Astrocyte (in vitro differentiated cells and primary cell): ENCODE measurements around the gene ZNF783. TPM values are rescaled to one million over a fixed set of nuclear protein-coding genes. Genes with fewer than 3 reads are reported as not detected.

Experiments used
- DNase-seq: peaks from one replicate; pipeline ENCODE4 v3.0.0-alpha.2; 2010; ENCODE audit warnings: low read depth
- FAIRE-seq: peaks from 2 replicates; lab custom pipeline; 2011; peaks lifted over from hg19 to GRCh38; lab: Jason Lieb, UNC
- H2AFZ ChIP-seq: 2 replicates; pipeline ENCODE4 v1.6.0; 2012; ENCODE audit warnings: low read depth, low read length, inconsistent platforms
- H3K27ac ChIP-seq: 2 replicates; pipeline ENCODE4 v1.5.1; 2011; ENCODE audit warnings: low read depth, low read length, inconsistent platforms
- H3K27me3 ChIP-seq: 2 replicates; pipeline ENCODE4 v1.6.0; 2011; ENCODE audit warnings: low read length, inconsistent platforms; ENCODE audit not compliant: insufficient read depth
- H3K36me3 ChIP-seq: 2 replicates; pipeline ENCODE4 v1.5.1; 2011; ENCODE audit warnings: low read length, inconsistent platforms; ENCODE audit not compliant: insufficient read depth
- H3K4me1 ChIP-seq: 2 replicates; pipeline ENCODE4 v1.5.1; 2011; ENCODE audit warnings: low read length, inconsistent platforms; ENCODE audit not compliant: insufficient read depth
- H3K4me2 ChIP-seq: 2 replicates; pipeline ENCODE4 v1.6.0; 2012; ENCODE audit warnings: low read length, inconsistent platforms
- H3K4me3 ChIP-seq: 2 replicates; pipeline ENCODE4 v1.5.1; 2011; ENCODE audit warnings: low read depth, mild to moderate bottlenecking, low read length, inconsistent platforms; ENCODE audit not compliant: insufficient read depth
- H3K79me2 ChIP-seq: 2 replicates; pipeline ENCODE4 v1.6.0; 2012; ENCODE audit warnings: mild to moderate bottlenecking, low read length, inconsistent platforms; ENCODE audit not compliant: insufficient read depth
- H3K9ac ChIP-seq: 2 replicates; pipeline ENCODE4 v1.6.0; 2012; ENCODE audit warnings: mild to moderate bottlenecking, low read length, inconsistent platforms
- H3K9me3 ChIP-seq: 2 replicates; pipeline ENCODE4 v1.5.1; 2012; ENCODE audit warnings: low read depth, mild to moderate bottlenecking, low read length, inconsistent platforms; ENCODE audit not compliant: insufficient read depth
- H4K20me1 ChIP-seq: 2 replicates; pipeline ENCODE4 v1.6.0; 2012; ENCODE audit warnings: low read length, inconsistent platforms; ENCODE audit not compliant: insufficient read depth
- H3K27ac Mint-ChIP-seq: one replicate; pipeline ENCODE4 v1.8.0; 2021; ENCODE audit warnings: mild to moderate bottlenecking, mixed read lengths; ENCODE audit not compliant: unreplicated experiment
- H3K27me3 Mint-ChIP-seq: one replicate; pipeline ENCODE4 v1.8.0; 2021; ENCODE audit warnings: low read depth, mixed read lengths; ENCODE audit not compliant: unreplicated experiment
- H3K36me3 Mint-ChIP-seq: one replicate; pipeline ENCODE4 v1.8.0; 2021; ENCODE audit warnings: low read depth, mixed read lengths; ENCODE audit not compliant: unreplicated experiment
- H3K4me1 Mint-ChIP-seq: one replicate; pipeline ENCODE4 v1.8.0; 2021; ENCODE audit warnings: low read depth, mixed read lengths; ENCODE audit not compliant: unreplicated experiment
- H3K4me3 Mint-ChIP-seq: one replicate; pipeline ENCODE4 v1.8.0; 2021; ENCODE audit warnings: mild to moderate bottlenecking, moderate library complexity, mixed read lengths; ENCODE audit not compliant: unreplicated experiment
- H3K9me3 Mint-ChIP-seq: one replicate; pipeline ENCODE4 v1.8.0; 2021; ENCODE audit warnings: mild to moderate bottlenecking, mixed read lengths; ENCODE audit not compliant: unreplicated experiment
- EZH2 ChIP-seq: IDR thresholded peaks from 2 replicates; pipeline ENCODE4 v1.6.1; 2012; ENCODE audit warnings: mild to moderate bottlenecking, low read length, inconsistent platforms; ENCODE audit not compliant: insufficient read depth
- total RNA-seq: library from RNA; stranded (reverse); gene quantifications from 2 replicates; pipeline ENCODE4 v1.2.1, GENCODE V29; 2021
- TF ChIP-seq, protein P1 (sequence below): IDR thresholded peaks from 2 replicates; pipeline ENCODE4 v1.5.1; 2011; ENCODE audit warnings: low read depth, mild to moderate bottlenecking, inconsistent platforms, low read length, moderate library complexity; ENCODE audit not compliant: insufficient read depth

The ZNF783 gene
- total RNA-seq, 1 donor from 2014 or later = 10.6 TPM

DNA sequence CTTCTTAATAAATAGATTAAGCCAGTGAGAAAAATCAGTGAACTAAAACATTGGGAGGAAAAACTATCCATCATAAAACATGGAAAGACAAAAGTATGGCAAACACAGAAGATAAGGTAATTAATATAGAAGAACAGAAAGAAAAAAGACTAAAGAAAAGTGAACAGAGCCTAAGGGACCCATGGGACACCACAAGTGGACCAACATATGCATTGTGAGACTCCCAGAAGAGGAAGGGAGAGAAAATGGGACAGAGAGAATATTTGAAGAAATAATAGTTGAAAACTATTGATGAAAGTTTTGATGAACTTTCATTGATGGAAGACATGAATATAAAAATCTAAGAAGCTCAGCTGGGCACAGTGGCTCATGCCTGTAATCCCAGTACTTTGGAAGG lies 71.3 kb downstream of the ZNF783 start:
- FAIRE-seq = no peak
- DNase-seq = no peak
- H3K27me3 Mint-ChIP-seq = peaks cover 2% of the 10 kb centered on the region
- Histone ChIP-seq H2AFZ (no peak overlapping the region), H3K79me2 (no peaks in the 10 kb centered on the region), H3K4me2 (no peak overlapping the region), H3K4me1 (no peaks in the 10 kb centered on the region), H3K27me3 (no peaks in the 10 kb centered on the region), H3K9me3 (no peaks in the 10 kb centered on the region), H4K20me1 (no peaks in the 10 kb centered on the region), H3K4me3 (no peak overlapping the region), H3K36me3 (no peaks in the 10 kb centered on the region), H3K9ac (no peak overlapping the region), H3K27ac (no peak overlapping the region)
- TF ChIP-seq, protein P1, sequence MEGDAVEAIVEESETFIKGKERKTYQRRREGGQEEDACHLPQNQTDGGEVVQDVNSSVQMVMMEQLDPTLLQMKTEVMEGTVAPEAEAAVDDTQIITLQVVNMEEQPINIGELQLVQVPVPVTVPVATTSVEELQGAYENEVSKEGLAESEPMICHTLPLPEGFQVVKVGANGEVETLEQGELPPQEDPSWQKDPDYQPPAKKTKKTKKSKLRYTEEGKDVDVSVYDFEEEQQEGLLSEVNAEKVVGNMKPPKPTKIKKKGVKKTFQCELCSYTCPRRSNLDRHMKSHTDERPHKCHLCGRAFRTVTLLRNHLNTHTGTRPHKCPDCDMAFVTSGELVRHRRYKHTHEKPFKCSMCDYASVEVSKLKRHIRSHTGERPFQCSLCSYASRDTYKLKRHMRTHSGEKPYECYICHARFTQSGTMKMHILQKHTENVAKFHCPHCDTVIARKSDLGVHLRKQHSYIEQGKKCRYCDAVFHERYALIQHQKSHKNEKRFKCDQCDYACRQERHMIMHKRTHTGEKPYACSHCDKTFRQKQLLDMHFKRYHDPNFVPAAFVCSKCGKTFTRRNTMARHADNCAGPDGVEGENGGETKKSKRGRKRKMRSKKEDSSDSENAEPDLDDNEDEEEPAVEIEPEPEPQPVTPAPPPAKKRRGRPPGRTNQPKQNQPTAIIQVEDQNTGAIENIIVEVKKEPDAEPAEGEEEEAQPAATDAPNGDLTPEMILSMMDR = no peak
- no peak for TF ChIP-seq EZH2
- H3K36me3 Mint-ChIP-seq = no peaks in the 10 kb centered on the region
- H3K4me3 Mint-ChIP-seq = no peak overlapping the region
- no peaks in the 10 kb centered on the region for H3K4me1 Mint-ChIP-seq
- H3K27ac Mint-ChIP-seq = no peak overlapping the region
- peaks cover 3% of the 10 kb centered on the region for H3K9me3 Mint-ChIP-seq

DNA sequence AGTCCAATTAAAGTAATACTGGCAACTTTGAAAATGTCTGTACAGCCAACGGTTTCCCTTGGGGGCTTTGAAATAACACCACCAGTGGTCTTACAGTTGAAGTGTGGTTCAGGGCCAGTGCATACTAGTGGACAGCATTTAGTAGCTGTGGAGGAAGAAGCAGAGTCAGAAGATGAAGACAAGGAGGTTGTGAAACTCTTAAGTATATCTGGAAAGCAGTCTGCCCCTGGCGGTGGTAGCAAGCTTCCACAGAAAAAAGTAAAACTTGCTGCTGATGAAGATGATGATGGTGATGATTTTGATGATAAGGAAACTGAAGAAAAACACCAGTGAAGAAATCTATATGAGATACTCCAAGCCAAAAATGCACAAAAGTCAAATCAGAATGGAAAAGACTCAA lies 72.2 kb downstream of the ZNF783 start:
- Mint-ChIP-seq H3K27ac (no peak overlapping the region), H3K4me1 (no peaks in the 10 kb centered on the region), H3K4me3 (no peak overlapping the region), H3K9me3 (peaks cover 3% of the 10 kb centered on the region), H3K36me3 (no peaks in the 10 kb centered on the region), H3K27me3 (peaks cover 2% of the 10 kb centered on the region)
- Histone ChIP-seq H2AFZ (no peak overlapping the region), H3K9me3 (no peaks in the 10 kb centered on the region), H4K20me1 (no peaks in the 10 kb centered on the region), H3K27ac (no peak overlapping the region), H3K27me3 (no peaks in the 10 kb centered on the region), H3K4me1 (no peaks in the 10 kb centered on the region), H3K9ac (no peak overlapping the region), H3K4me2 (no peak overlapping the region), H3K4me3 (no peak overlapping the region), H3K79me2 (no peaks in the 10 kb centered on the region), H3K36me3 (no peaks in the 10 kb centered on the region)
- DNase-seq (no peak), FAIRE-seq (no peak)
- TF ChIP-seq, protein P1 = no peak
- TF ChIP-seq EZH2 = no peak

Other genes starting within 250 kb of the ZNF783 start
- gene PDIA4, start 233.7 kb upstream of the ZNF783 start, total RNA-seq = 266 and 284 TPM in 2 replicates
- 7.8 and 9.9 TPM in 2 replicates for gene ZNF786, start 171.5 kb upstream of the ZNF783 start, total RNA-seq
- gene ZNF425, start 135.9 kb upstream of the ZNF783 start, total RNA-seq = 5.9 and 7.1 TPM in 2 replicates
- 14.6 and 16.6 TPM in 2 replicates for gene ZNF398, start 114.7 kb upstream of the ZNF783 start, total RNA-seq
- gene ZNF282, start 66.7 kb upstream of the ZNF783 start, total RNA-seq = 26.9 and 28.1 TPM in 2 replicates
- 8.2 and 8.7 TPM in 2 replicates for gene ZNF212, start 22.5 kb upstream of the ZNF783 start, total RNA-seq
- gene ZNF777, start 198.9 kb downstream of the ZNF783 start, total RNA-seq = 17.2 TPM in 2 replicates
- gene ZNF746, start 235.6 kb downstream of the ZNF783 start, total RNA-seq = 23.3 and 24.7 TPM in 2 replicates